Activated CD4-positive, CD25-positive, alpha-beta regulatory T cell treated with anti-CD3 and anti-CD28 coated beads, Interleukin-2, amount 50 U/mL, for 24 hours (primary cell): Measurements from ENCODE around the gene CLIC1.

Source experiments
- ATAC-seq, 2 donors: fragments of 150-1000 bp; cut with Tn5 transposase; one replicate each; pipeline ENCODE4 v1.10.0; 2021; ENCODE audit warnings: mild to moderate bottlenecking in 1 of 2, moderate library complexity in 1 of 2

CLIC1 gene

DNA sequence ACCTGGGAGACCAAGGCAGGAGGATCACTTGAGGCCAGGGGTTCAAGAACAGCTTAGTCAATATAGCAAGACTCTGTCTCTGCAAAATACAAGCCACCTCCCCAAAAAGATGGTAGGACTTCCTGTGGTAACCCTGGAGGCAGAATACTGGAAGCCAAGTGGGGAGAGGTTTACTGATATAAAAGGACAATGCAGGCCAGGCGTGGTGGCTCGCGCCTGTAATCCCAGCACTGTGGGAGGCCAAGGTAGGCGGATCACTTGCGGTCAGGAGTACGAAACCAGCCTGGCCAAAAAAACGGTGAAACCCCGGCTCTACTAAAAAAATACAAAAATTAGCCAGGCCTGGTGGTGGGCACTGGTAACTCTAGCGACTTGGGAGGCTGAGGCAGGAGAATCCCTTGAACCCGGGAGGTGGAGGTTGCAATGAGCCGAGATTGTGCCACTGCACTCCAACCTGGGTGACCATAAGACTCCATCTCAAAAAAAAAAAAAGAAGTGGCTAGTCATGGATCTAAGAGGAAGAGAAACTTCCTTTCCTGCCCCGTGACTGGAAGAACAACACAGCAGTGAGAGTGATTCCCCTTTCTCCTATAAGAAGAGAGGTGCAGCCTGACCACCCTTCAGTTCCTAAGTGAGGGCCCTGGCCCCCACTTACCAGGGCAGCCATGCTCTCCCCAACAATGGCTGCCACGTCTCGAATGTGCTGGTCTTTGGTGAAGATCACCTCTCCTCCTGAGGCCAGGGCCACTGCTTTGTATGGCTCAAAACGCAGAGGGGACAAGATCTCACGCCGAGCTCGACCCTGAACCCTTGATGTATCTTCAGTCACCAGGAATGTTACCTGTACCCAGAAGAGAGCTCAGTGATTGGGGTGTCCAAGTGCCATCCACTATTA, 32.3 kb upstream of the CLIC1 start:
- no peak for ATAC-seq

DNA sequence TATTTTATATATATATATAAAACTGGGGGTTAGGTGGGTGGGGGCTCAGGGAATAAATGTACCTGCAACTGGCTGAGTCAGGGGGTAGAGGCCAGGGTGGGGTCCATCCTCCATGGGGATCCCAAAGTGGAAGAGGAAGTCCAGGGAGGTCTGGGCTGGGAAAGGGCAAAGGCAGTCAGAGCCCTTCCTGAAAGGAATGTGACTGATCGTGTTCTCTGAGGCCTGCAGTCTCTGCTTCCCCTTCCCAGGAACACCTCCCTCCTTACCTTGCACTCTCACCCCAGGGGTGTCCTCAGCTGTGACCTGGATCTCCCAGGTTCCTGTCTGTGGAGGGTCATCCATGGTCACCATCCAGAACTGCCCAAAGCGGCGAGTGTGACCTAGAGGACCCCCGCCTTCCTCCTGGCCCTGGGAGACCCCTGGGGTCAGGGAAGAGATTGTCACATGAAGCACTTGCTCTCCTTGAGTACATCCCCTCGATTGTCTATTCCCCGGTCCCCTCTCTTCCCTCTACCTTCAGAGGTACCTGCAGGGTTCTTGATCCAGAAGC, 30.8 kb upstream of the CLIC1 start:
- no peak for ATAC-seq

DNA sequence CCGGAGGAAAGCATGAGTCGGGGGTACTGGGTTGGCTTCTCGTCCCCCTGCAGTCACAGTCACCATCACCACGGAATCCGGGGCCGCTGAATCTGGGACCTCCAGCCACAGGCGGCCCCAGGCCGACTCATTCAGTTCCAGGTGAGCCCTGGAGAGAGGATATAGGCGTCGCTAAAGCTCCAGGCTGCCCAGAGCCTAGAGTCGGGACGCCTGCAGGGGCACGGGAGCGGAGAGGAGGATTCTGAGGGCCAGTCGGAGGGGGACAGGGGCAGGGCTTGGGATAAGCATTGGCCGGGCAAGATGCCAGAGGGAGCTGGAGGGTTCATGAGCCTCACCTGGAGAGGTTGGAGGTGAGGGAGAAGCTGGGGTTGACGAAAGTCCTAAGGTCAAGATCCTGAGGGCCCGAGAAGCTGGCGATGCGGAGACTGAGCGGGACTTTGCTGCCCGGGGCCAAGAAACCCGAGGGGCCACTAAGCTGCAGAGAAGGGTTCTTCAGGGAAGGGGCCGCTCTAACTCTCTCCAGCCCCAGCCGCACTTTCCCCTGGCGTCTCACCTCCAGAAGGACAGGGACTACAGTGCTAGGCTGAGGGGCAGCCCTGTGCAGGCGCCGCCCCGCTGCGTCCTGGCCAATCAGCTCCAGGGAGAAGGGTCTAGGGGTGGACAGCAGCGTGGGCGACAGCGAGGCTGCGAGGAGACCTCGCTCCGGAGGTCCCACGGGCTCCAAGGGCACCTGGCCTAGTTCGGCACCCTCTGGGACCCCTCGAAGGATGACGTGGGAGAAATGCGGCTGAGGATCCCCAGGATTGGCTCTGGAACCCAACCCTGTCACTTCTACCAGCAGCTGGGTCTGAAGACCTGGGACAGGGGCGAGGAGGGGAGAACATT, 29.8 kb upstream of the CLIC1 start:
- ATAC-seq = no peak

DNA sequence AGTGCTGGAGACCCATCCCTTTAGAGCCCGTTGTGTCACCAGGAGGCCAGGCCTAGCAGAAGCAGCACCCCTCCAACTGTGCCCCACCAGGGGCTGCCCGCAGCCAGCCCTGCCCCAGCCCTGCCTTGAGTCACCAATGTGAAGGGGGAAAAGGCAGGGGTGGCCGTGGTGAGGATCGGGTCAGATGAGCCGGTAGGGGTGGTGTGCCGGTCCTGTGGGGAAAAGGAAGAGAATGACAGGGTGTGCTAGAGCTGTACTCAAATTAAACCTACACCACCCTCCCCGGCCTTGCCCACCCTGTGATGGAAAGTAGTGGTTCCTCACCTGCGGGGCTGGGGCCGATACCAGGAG, 29.2 kb upstream of the CLIC1 start:
- no peak for ATAC-seq

DNA sequence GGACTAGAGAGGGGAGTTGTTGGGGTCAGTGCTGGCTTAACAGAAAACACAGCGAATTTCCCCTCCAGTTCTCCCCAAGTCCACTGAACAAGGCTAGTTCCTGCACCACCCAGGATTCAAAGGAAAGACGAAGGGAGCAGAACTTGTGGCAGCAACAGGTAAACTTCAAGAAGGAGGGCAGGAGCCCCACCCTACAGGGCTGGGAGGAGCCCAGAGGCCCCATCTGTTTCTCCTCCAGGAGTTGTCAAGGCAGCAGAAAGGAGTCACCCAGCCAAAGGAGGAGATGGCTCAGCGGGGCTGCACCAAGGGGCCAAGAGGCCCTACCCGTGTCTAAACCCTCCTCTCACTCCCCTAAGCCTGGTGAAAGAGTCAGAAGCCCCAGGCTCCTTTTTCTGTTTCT, 27.9 kb upstream of the CLIC1 start:
- ATAC-seq = no peak

DNA sequence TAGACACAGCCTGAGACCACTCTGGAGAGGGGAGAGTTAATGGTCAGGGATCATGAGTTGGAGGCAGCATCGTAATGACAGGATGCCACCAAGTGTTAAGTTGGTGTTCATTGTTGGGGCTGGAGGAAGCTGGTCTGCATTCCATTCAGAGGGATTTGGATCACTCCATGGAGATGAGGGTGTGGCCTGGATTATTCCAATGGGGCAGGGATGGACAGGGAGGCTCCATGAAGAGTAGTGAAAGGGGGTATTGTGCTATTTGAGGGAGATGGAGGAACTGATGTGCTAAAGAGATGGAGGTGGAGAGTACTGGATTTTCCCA, 27.2 kb upstream of the CLIC1 start:
- ATAC-seq = no peak

DNA sequence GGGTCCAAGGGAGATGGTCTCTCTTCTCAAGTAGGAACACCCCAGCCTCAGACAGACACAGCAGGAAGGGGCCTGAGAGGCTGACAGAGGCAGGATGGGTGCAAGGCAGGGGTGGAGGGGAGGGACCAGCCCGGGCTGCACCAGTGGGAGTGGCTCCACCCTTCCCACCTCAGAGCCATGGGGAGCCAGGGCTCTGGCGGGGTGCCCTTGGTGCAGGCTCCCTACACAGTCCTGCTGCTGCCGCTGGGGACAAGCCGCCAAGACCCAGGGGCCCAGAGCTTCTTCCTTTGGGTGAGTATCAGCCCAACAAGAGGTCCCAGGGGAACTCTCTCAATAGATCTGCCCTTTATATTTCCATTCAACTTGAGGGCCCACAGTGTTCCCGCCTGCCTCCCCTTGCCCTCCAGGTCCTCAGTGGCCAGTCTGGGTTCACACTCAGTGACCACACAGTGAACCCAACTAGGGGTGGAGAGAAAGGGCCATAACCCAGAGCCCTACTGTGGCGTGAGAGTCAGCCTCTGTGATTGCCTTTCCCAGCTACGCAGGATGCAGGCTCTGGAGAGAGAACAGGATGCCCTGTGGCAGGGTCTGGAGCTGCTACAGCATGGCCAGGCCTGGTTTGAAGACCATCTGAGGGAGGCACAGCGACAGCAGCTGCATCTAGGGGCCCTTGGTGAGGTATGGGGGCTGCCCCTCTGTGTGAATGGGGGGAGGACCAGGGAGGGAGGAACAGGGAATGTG, 26.7 kb upstream of the CLIC1 start:
- no peak for ATAC-seq

DNA sequence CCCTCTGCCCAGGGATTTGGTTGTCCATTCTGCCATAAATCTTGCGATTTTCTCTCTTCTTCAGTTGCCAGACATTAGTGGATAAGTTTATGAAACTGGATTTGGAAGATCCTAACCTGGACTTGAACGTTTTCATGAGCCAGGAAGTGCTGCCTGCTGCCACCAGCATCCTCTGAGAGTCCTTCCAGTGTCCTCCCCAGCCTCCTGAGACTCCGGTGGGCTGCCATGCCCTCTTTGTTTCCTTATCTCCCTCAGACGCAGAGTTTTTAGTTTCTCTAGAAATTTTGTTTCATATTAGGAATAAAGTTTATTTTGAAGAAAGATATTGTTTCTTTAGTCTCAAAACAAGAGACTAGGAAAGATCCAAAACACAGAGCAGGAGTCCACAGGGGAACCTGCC, 26.0 kb upstream of the CLIC1 start, which contains the start of gene SAPCD1:
SAPCD1 (plus strand) TSS at position 301 of the 400 bp plus-strand sequence. CDS start 399 bp downstream, outside the sequence.
- ATAC-seq = no peak

DNA sequence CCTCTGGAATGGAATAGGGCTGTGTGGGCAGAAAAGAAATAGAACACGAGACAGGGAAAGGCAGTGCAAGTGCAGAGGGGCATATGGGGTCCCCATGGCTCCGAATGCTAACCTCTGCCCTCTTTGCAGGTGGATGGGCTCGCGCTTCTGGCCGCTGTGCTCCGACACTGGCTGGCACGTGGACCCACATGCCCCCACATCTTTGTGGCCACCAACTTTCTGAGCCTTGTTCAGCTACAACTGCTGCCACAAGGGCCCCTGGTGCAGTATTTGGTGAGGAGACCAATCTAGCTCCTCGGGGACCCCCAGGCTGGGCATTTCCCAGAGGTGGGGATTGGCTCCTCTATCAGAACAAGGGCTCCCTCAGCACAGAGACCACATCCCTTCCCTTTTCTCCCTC, 25.0 kb upstream of the CLIC1 start:
- ATAC-seq = no peak

DNA sequence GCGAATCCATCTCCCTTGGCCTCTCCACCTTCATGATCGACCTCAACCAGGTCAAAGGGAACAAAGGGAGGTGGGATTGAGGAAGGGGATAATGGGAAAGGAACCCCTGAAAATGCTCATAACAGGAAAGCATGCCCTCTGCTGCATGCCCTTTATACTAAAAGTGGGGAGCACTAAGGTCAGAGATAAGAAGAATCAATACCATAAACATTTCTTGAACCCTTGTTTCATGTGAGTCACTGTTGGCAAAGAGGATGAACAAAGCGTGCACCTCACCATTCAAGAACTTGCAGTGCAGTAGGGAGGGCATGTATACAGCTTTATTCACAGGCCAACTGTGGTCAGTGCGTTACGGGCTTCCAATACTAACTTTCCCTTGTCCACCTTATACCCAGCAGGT, 24.5 kb upstream of the CLIC1 start:
- no peak for ATAC-seq

DNA sequence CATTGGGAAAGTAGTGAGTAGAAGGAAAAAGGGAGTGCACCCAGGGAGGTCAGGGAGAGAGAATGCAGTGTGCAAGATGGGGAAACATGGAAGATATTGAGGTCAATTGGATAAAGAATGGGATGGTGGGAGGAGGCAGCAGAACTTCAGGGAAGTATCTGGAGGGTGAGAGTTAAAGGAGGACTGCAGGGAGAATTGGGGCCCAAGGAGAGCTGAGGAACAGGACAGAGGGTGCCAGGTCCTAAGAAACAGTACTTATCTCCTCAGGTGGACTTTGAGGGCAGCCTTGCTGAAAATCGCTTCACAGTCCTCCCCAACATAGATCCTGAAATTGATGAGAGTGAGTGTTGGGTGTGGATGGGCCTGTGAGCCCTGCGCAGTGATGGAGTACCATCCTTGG, 22.0 kb upstream of the CLIC1 start:
- no peak for ATAC-seq

DNA sequence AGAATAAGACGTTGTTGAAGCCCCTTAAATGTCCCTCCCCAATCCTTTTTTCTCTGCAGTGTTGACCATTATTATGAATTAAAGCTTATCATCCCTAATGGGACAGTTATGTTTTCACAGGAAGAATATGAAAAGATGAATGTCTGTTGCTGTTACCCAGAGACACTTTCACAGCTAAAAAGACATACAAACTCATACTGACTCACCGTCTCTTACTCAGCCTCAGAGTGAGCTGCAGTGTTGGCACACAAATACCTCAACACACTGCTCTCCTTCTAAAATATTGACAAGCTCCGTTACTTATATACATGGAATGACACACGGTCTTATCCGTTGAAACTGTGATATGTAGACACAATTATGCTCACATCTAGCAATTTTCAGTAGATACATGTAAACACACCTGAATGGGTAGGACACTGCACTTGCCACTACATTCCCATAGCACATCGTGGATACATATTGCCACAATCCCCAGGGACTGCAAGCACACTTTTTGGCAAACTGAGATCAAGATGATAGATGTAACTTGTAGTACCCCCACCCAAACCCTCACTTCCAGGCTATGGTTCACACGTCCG, 16.5 kb upstream of the CLIC1 start:
- ATAC-seq = no peak

DNA sequence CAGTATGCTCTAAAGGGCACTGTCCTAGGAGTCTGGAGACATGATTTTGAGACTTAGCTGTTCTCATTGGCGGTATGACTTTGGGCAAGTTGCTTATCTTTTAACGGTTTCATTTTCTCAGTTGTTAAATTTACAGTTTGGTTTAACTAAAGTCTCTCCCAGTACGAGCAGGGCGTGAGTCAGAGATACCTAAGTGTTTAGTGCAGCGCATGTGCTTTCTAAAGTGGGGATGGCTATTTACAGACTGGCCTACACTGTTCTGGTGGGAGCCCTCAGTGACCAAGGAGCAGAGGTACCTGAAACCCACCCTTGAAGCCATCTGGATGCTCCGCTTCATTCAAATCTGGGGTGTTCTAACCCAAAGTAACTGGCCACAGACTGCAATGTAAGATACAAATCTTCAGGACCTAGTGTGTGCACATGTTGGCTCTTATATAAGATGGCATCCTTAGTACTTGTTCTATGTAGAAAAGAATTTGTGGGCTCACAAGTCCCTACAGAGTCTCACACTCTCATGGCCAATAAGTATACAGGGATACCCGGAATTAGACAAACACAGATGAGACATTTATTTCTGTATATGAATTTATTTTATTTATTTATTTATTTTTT, 14.2 kb upstream of the CLIC1 start:
- no peak for ATAC-seq

DNA sequence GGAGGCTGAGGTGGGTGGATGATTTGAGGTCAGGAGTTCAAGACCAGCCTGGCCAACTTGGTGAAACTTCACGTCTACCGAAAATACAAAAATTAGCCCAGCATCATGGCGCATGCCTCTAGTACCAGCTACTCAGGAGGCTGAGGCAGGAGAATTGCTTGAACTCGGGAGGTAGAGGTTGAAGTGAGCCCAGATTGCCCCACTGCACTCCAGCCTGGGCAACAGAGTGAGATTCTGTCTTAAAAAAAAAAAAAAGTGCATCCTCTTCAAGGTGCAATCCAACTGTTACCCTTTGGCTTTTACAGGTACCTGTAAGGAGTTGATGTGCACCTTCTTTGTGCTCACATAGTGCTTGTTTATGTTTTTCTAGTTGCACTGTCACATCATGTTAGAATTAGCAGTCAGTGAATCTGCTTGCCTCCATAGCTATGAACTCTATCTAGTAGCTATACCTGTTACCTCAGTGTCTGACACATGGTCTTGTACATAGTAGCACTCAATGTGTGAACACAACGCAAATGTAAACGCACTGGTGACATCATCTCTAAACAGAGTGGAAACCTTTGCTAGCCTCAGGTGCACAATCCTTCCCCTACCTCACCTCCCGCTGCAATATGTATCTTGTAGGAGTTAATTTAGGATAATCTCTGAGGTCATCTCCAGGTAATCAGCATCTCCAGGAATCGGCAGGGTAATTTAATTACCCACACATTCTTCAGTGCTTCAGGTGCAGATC, 13.1 kb upstream of the CLIC1 start:
- ATAC-seq = no peak

DNA sequence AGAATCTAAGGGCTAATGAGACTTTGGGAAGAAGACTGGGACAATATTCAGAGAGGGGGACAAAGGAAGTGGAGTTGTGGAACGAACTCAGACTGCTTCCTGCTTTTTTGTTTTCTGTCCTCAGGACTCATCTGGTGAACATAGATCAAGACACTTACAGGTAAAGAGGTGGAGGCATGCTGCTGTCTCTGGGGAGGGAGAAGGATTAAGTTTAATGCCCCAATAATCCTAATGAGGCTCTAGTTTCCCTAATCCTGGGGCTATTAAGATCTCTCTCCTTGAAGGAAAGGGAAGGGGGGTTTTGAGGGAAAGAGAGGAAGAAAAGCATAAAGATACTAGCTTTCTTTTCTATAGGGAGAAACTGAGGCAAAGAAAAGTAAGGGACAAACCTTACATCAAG, 8.1 kb upstream of the CLIC1 start:
- no peak for ATAC-seq

DNA sequence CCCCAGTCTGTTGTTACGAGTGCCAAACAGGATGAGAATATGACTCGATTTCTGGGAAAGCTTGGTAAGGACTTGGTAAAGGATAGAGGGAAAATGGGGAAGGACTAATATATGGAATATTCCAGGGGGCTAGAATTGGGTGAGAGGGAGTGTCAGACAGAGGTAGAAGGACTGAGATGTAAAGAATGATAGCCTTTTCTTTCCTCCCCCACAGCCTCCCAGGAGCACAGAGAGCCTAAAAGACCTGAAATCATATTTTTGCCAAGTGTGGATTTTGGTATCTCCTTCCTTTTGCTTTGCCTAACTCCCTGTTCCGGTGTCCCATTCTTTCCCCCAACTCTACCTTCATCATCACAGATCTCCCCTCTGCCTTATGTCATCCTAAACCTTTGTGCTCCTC, 6.6 kb upstream of the CLIC1 start:
- no peak for ATAC-seq

DNA sequence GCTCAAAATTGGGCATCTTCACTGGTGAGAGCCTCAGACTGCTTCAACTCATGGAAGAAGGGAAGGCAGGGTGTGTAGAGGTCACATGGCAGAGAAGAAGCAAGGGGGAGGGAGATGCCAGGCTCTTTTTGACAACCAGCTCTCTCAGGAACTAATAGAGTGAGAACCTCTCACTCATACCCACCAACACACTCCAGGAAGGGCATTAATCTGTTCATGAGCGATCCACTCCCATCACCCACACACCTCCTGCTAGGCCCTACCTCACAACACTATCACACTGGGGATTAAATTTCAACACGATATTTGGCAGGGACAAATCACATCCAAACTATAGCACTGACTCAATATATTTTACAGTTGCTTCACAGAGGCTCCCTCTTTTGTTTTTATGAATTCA, 5.5 kb upstream of the CLIC1 start:
- no peak for ATAC-seq

DNA sequence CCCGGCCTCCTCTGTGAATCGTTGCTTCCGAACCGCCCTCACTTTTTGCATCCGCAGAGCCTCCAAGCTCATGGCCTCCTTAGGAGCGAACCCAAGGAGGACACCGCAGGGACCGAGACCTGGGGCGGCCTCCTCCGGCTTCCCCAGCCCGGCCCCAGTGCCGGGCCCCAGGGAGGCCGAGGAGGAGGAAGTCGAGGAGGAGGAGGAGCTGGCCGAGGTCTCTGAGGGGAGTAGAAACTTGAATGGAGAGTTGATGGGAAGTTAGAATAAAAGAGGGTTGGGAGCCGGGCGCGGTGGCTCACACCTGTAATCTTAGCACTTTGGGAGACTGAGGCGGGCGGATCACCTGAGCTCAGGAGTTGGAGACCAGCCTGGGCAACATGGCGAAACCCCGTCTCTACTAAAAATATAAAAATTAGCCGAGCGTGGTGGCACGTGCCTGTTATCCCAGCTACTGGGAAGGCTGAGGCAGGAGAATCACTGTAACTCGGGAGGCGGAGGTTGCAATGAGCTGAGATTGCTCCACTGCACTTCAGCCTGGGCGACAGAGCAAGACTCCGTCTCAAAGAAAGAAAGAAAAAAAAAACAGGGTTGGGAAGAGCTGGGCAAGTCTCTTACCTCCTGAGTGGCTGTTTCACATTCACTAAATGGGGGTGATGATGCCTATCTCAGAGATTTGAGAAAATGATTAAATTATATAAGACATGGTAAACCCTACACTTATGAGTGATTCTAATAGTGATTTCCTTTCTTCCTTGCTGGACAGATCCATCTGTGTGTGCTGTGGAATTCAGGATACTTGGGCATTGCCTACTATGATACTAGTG, 4.3 kb upstream of the CLIC1 start:
- no peak for ATAC-seq

DNA sequence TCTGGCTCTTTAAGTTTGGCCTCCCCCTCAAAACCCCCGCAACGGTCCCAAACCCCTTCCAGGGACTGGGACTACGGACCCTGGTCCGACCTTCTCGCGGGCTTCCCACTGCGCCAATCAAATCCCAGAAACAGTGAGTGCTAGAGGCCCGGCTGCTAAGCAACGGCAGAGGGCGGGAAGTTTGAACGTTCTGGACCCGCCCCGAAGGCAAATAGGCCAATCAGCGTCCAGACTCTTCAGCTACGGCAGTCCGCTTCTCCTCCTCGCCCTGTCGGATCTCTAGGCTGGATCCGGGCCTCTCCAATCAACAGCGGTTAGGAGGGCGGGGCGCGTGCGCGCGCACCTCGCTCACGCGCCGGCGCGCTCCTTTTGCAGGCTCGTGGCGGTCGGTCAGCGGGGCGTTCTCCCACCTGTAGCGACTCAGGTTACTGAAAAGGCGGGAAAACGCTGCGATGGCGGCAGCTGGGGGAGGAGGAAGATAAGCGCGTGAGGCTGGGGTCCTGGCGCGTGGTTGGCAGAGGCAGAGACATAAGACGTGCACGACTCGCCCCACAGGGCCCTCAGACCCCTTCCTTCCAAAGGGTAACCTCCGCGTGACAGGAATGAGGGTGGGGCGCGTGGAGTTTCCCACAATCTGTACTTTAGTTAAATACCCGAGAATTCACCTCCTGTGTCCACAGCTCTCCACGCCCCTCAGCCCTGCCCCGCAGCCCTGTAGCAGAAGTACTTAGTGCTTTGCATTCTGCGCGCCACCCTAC, 3.5 kb upstream of the CLIC1 start, which contains the start of gene MSH5:
MSH5 (plus strand) TSS at position 367 of the 758 bp plus-strand sequence. CDS start 462 bp downstream, outside the sequence.
- peak; percentile 95 for ATAC-seq
